ENCODE measurements around the gene DGAT2. TPM values are rescaled to one million over a fixed set of nuclear protein-coding genes. Genes with fewer than 3 reads are reported as not detected.

The DGAT2 gene
- total RNA-seq, 1 experiment from 2014 or later, result 2.8 TPM

GRCh38 chr11:75760710-75761493, 7.7 kb upstream of the DGAT2 start:
- DNase-seq, result no peak
- H2BK15ac ChIP-seq (ENCODE audit: low read depth, low read length), result no peak overlapping the region
- H3K14ac ChIP-seq (ENCODE audit: insufficient read depth, low read length), result no peak overlapping the region
- no peaks in the 10 kb centered on the region for H3K4me1 ChIP-seq (ENCODE audit: insufficient read depth, low read length)
- TF ChIP-seq CTCF (conservative IDR thresholded peaks at IDR 0.05), result no peak
- Mint-ChIP-seq H3K36me3 (ENCODE audit: insufficient read depth in 1 of 3, low read depth in 3 of 3) (no peaks in the 10 kb centered on the region), H3K9me3 (peaks cover 0 to 2% of the 10 kb centered on the region in 2 experiments; a peak in 2 of 5 replicates), H3K4me1 (peaks cover 5 to 13% of the 10 kb centered on the region in 2 experiments; a peak in 3 of 4 replicates), H3K27ac (no peak overlapping the region), H3K4me3 (no peak overlapping the region), H3K27me3 (ENCODE audit: low read depth) (peaks cover 42% of the 10 kb centered on the region)
- H2BK120ac ChIP-seq (ENCODE audit: low read depth, low read length, poor library complexity, severe bottlenecking), result no peak overlapping the region
- H3K56ac ChIP-seq (ENCODE audit: insufficient read length, low read depth, low read length), result no peak overlapping the region
- H2BK5ac ChIP-seq (ENCODE audit: insufficient read length, low read length), result no peak overlapping the region
- no CpG with 5 or more reads among the region's 3 CpGs for WGBS (ENCODE audit: extremely low coverage, insufficient read length, low lambda C conversion rate)
- no peak overlapping the region for H3K4me2 ChIP-seq (ENCODE audit: insufficient read depth, insufficient read length, low read length)
- H3K23ac ChIP-seq (ENCODE audit: insufficient read length, low read depth, low read length), result no peak overlapping the region
- no peak overlapping the region for H4K91ac ChIP-seq (ENCODE audit: insufficient read length, low read depth, low read length)
- H3K9me3 ChIP-seq (ENCODE audit: control insufficient read depth, low read depth, low read length), result no peaks in the 10 kb centered on the region
- no peak overlapping the region for H4K8ac ChIP-seq (replicated peaks; ENCODE audit: insufficient read length, low read depth, low read length)
- H2BK20ac ChIP-seq (ENCODE audit: low read depth, low read length, poor library complexity, severe bottlenecking), result no peak overlapping the region
- no peak overlapping the region for H2BK12ac ChIP-seq (ENCODE audit: insufficient read length, low read depth, low read length)
- no peak overlapping the region for H4K5ac ChIP-seq (ENCODE audit: insufficient read length, low read depth, low read length)
- no peak overlapping the region for H3T11ph ChIP-seq (ENCODE audit: low read length)
- no peaks in the 10 kb centered on the region for H3K23me2 ChIP-seq (ENCODE audit: insufficient read length, low read depth, low read length, poor library complexity, severe bottlenecking)
- no peaks in the 10 kb centered on the region for H3K79me2 ChIP-seq (ENCODE audit: insufficient read depth, low read length)
- H3K18ac ChIP-seq (ENCODE audit: insufficient read length, low read depth, low read length), result no peak overlapping the region
- no peaks in the 10 kb centered on the region for H4K20me1 ChIP-seq (ENCODE audit: control insufficient read depth, insufficient read depth, insufficient read length)
- H3K4ac ChIP-seq (ENCODE audit: low read depth, low read length), result no peak overlapping the region
- no peak overlapping the region for H2AFZ ChIP-seq (ENCODE audit: low read length)
- H3K79me1 ChIP-seq (ENCODE audit: insufficient read depth, low read depth, low read length, poor library complexity, severe bottlenecking), result no peaks in the 10 kb centered on the region
- no peak overlapping the region for H3K9ac ChIP-seq (ENCODE audit: extremely low read depth, insufficient read length, low read length)
- no peaks in the 10 kb centered on the region for H3K27me3 ChIP-seq (ENCODE audit: insufficient read depth, low read length)
- H2AK5ac ChIP-seq (ENCODE audit: insufficient read length, low read length), result no peak overlapping the region
- H3K27ac ChIP-seq (ENCODE audit: insufficient read length, low read depth, low read length), result no peak overlapping the region
